ENCODE data around the gene PTPN20.

DNA sequence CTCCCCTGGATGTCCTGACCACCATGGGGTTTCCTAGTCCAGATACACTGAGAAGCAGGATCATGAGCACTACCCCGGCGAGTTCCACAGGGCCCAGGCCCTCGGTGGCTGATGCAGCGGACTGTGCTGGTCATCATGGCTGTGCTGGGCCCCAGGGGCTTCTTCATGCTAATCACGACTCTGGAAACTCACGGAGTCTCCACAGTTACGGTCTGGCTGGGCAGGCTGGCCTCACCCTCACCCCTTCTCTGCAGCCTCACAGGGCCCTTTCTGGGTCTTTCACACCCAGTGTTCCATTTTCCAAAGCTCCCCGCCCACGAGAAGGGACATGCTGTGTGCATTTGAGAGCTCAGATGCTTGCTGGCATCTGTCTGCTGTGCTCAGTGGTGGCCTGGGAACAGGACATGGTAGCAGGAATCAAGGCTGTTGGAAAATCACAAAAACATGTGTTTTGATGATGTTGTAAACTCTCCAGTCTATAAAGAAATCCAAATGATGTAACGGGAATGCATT, 119.0 kb downstream of the PTPN20 start:
- TF ChIP-seq EZH2phosphoT487 (IDR thresholded peaks at IDR 0.05; ENCODE audit: borderline replicate concordance, low read depth, low read length), result no peak
- TF ChIP-seq, protein P1, sequence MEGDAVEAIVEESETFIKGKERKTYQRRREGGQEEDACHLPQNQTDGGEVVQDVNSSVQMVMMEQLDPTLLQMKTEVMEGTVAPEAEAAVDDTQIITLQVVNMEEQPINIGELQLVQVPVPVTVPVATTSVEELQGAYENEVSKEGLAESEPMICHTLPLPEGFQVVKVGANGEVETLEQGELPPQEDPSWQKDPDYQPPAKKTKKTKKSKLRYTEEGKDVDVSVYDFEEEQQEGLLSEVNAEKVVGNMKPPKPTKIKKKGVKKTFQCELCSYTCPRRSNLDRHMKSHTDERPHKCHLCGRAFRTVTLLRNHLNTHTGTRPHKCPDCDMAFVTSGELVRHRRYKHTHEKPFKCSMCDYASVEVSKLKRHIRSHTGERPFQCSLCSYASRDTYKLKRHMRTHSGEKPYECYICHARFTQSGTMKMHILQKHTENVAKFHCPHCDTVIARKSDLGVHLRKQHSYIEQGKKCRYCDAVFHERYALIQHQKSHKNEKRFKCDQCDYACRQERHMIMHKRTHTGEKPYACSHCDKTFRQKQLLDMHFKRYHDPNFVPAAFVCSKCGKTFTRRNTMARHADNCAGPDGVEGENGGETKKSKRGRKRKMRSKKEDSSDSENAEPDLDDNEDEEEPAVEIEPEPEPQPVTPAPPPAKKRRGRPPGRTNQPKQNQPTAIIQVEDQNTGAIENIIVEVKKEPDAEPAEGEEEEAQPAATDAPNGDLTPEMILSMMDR (conservative IDR thresholded peaks at IDR 0.05; ENCODE audit: low read length), result no peak

Data from OCI-LY7 (cell line).